Measurements from ENCODE around the gene B4GALT2. TPM values are rescaled to one million over a fixed set of nuclear protein-coding genes. Genes with fewer than 3 reads are reported as not detected.

Gene B4GALT2
- total and polyA plus RNA-seq, 3 experiments from 2014 or later: 1.9 to 41.7 (median 39.7) TPM

DNA sequence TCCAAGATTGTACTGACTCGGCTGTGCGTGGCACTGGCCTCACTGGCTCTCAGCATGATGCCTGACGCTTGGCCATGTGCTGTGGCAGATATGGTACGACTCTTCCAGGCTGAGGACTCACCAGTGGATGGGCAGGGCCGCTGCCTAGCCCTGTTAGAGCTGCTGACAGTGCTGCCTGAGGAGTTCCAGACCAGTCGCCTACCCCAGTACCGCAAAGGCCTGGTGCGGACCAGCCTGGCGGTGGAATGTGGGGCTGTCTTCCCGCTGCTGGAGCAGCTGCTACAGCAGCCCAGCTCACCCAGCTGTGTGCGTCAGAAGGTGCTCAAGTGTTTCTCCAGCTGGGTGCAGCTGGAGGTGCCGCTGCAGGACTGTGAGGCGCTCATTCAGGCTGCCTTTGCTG lies 29.3 kb upstream of the B4GALT2 start:
- ChIA-PET CTCF (interaction anchor here (1.6 kb wide), 1 partner anchor 15 kb away, joined by 8 read pairs; the partner anchor contains the start of gene ARTN), POLR2A (no interaction called here)
- peaks cover 36 to 52% (median 52%) of the 10 kb centered on the region in 3 donors for H3K4me1 Mint-ChIP-seq
- no peaks in the 10 kb centered on the region for H3K27me3 ChIP-seq (ENCODE audit: insufficient read depth, low read length, poor library complexity, severe bottlenecking)
- H3K9me3 ChIP-seq (ENCODE audit: low read length): no peaks in the 10 kb centered on the region
- peak overlapping the region in 2 of 8 donors; percentile 14 to 60 for H3K27ac Mint-ChIP-seq
- no peak for DNase-seq
- peaks cover 26% of the 10 kb centered on the region for H3K4me1 ChIP-seq (ENCODE audit: insufficient read depth, low read length)
- peaks cover 0 to 15% (median 3%) of the 10 kb centered on the region in 3 donors for H3K36me3 Mint-ChIP-seq
- peaks cover 0 to 1% of the 10 kb centered on the region in 2 donors for H3K27me3 Mint-ChIP-seq
- H3K9me3 Mint-ChIP-seq: no peaks in the 10 kb centered on the region
- no peaks in the 10 kb centered on the region for H3K36me3 ChIP-seq (ENCODE audit: insufficient read depth, low read length)
- no peak overlapping the region for H3K27ac ChIP-seq (ENCODE audit: low read depth, low read length)
- H3K4me3 Mint-ChIP-seq: peak overlapping the region in 3 of 7 donors; percentile 20 to 67 (median 33)
- H3K4me3 ChIP-seq (ENCODE audit: low read length): no peak overlapping the region

DNA sequence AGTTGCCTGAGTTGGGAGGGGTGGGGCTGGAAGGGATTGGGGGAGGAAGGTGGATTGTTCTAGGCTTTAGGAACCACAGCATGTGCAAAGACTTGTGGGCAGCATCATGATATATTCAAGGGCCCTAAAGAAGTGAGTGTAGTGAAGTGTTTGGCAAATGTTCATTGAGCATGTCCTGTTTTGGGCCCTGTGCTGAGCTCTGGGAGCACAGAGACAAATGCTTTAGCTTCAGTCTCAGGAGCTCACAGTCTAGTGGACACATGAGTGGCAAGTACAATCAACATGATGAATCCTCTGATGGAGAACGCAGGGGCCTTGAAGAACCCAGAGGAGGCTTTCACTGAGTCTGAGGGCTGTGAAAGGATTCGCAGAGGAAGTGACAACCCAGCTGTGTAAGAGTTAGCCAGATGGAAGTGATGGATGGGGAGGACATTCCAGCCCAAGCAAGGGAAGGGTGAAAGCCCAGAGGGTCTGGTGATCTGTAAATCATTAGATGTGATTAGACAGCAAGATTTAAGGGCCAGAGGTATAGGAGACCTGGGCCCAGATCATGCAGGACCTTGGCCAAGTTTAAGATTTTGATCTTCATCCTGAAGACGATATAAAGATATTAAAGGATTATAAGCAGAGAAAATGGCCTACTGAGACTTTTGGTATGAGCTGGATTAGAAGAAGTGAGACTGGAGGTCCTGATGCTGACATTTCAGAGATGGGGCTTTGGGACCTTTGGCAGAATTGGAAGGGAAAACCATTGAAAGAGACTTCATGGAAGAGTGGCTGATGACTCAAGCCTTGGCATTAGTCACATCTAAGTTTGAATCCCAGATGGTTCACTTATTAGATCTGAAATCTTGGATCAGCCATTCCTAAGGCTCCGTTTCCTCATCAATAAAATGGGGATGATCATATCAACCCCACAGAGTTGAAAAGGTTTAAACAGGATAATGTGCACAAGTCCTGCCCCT lies 27.7 kb upstream of the B4GALT2 start:
- H3K9me3 ChIP-seq (ENCODE audit: low read length): no peaks in the 10 kb centered on the region
- H3K36me3 Mint-ChIP-seq: peaks cover 0 to 15% (median 3%) of the 10 kb centered on the region in 3 donors
- no peak for DNase-seq
- no peaks in the 10 kb centered on the region for H3K27me3 ChIP-seq (ENCODE audit: insufficient read depth, low read length, poor library complexity, severe bottlenecking)
- H3K36me3 ChIP-seq (ENCODE audit: insufficient read depth, low read length): no peaks in the 10 kb centered on the region
- no peaks in the 10 kb centered on the region for H3K9me3 Mint-ChIP-seq
- H3K27ac Mint-ChIP-seq: no peak overlapping the region
- H3K4me3 Mint-ChIP-seq: peak overlapping the region in 2 of 7 donors; percentile 76 to 80
- H3K27me3 Mint-ChIP-seq: peaks cover 0 to 1% of the 10 kb centered on the region in 2 donors
- POLR2A ChIA-PET: no interaction called here
- CTCF ChIA-PET: interaction anchor here (0.8 to 1.6 kb wide), 2 partner anchors 17 to 21 kb away, joined by 3 to 8 read pairs; partner anchors contain the start of gene ARTN
- H3K27ac ChIP-seq (ENCODE audit: low read depth, low read length): no peak overlapping the region
- H3K4me1 ChIP-seq (ENCODE audit: insufficient read depth, low read length): peaks cover 18% of the 10 kb centered on the region
- no peak overlapping the region for H3K4me3 ChIP-seq (ENCODE audit: low read length)
- H3K4me1 Mint-ChIP-seq: peaks cover 23 to 38% (median 35%) of the 10 kb centered on the region in 3 donors

DNA sequence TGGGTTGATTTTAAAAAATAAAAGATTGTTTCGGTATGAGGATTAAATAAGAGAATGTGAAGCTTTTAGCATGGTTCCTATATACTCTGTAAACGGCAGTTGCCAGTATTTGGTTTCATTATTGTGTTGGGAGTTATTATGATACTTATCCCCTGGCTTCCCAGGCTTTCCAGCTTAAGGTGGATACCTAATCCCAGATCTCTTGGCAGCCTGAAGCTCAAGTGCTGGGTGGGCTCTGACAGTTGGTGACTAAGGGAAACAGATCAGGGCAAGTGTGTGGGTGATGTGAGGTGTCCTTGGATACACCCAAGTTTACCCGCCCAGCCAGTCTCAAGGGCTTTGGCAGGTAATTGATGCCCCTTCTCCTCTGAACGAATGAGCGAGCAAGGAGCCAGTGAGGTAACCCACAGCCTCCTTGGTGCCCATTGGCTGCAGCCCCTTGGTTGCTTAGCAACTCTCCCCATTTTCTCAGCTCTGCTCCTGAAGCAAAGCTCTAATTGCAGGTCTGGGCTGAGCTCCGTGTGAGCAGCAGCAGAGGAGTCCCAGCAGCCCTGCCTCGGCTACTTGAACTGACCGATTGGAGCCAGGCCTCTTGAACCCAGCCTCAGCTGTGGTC lies 26.2 kb upstream of the B4GALT2 start:
- H3K4me1 Mint-ChIP-seq: peaks cover 19 to 34% (median 26%) of the 10 kb centered on the region in 3 donors
- peak overlapping the region in 1 of 7 donors; percentile 8 for H3K4me3 Mint-ChIP-seq
- peaks cover 10% of the 10 kb centered on the region for H3K4me1 ChIP-seq (ENCODE audit: insufficient read depth, low read length)
- ChIA-PET POLR2A (no interaction called here), CTCF (interaction anchor here (0.7 kb wide), 1 partner anchor 18 kb away, joined by 3 read pairs; no protein-coding TSS in a partner anchor)
- peaks cover 8% of the 10 kb centered on the region for H3K36me3 ChIP-seq (ENCODE audit: insufficient read depth, low read length)
- DNase-seq: no peak
- no peaks in the 10 kb centered on the region for H3K9me3 Mint-ChIP-seq
- no peaks in the 10 kb centered on the region for H3K27me3 ChIP-seq (ENCODE audit: insufficient read depth, low read length, poor library complexity, severe bottlenecking)
- H3K36me3 Mint-ChIP-seq: peaks cover 0 to 29% (median 8%) of the 10 kb centered on the region in 3 donors
- peaks cover 0 to 1% of the 10 kb centered on the region in 2 donors for H3K27me3 Mint-ChIP-seq
- no peak overlapping the region for H3K27ac Mint-ChIP-seq
- H3K9me3 ChIP-seq (ENCODE audit: low read length): no peaks in the 10 kb centered on the region
- no peak overlapping the region for H3K27ac ChIP-seq (ENCODE audit: low read depth, low read length)
- no peak overlapping the region for H3K4me3 ChIP-seq (ENCODE audit: low read length)

DNA sequence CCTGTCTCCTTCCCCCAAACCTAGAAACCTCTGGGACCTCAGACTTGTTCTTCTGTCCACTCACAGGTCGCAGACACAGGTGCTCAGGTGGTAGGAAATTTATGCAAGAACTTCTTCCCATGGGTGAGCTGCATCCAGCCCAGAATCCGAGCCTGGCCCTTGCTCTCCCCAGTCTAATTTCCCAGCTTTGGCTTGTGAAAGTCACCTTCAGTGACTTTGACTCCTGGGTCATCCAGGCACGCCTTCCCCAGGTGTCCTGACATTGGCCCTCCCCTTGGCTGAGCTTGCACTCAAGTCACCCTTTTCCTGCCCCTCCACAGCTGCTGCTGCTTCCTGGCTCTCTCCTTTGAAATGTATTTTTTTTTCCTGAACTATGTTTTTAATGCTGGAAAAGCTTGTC lies 25.6 kb upstream of the B4GALT2 start:
- no peak overlapping the region for H3K27ac ChIP-seq (ENCODE audit: low read depth, low read length)
- peaks cover 14 to 29% (median 20%) of the 10 kb centered on the region in 3 donors for H3K4me1 Mint-ChIP-seq
- H3K36me3 Mint-ChIP-seq: peaks cover 0 to 34% (median 11%) of the 10 kb centered on the region in 3 donors
- peaks cover 0 to 1% of the 10 kb centered on the region in 2 donors for H3K27me3 Mint-ChIP-seq
- no peaks in the 10 kb centered on the region for H3K9me3 ChIP-seq (ENCODE audit: low read length)
- peak overlapping the region in 1 of 7 donors; percentile 8 for H3K4me3 Mint-ChIP-seq
- no peaks in the 10 kb centered on the region for H3K27me3 ChIP-seq (ENCODE audit: insufficient read depth, low read length, poor library complexity, severe bottlenecking)
- peaks cover 10% of the 10 kb centered on the region for H3K36me3 ChIP-seq (ENCODE audit: insufficient read depth, low read length)
- no peak overlapping the region for H3K4me3 ChIP-seq (ENCODE audit: low read length)
- H3K9me3 Mint-ChIP-seq: no peaks in the 10 kb centered on the region
- CTCF ChIA-PET: interaction anchor here (0.7 to 0.8 kb wide), 3 partner anchors 17 to 18 kb away, joined by 3 read pairs; partner anchors contain the start of gene DPH2
- peaks cover 4% of the 10 kb centered on the region for H3K4me1 ChIP-seq (ENCODE audit: insufficient read depth, low read length)
- no peak overlapping the region for H3K27ac Mint-ChIP-seq
- no peak for DNase-seq
- POLR2A ChIA-PET: no interaction called here

DNA sequence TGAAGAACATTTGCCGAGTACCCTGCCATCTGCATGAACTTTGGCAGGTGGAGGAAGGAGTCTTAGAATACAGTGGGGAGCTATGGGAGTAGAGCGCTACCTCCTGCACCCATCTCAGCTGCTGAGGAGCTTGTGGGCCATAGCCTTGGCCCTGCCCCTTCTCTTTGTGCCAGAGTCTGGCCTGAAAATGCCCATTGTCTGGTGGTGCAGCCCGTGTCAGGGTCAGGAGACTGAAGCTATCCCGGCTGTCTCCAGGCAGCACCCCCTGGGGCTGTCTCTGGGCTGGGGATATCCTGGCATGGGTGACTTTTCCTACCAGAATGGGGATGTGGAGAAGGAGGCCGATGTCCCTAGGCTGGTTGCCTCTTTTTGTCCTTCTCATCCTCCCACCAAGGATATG lies 25.0 kb upstream of the B4GALT2 start:
- Histone ChIP-seq H3K9me3 (ENCODE audit: low read length) (no peaks in the 10 kb centered on the region), H3K27ac (ENCODE audit: low read depth, low read length) (no peak overlapping the region), H3K4me1 (ENCODE audit: insufficient read depth, low read length) (no peaks in the 10 kb centered on the region), H3K36me3 (ENCODE audit: insufficient read depth, low read length) (peaks cover 16% of the 10 kb centered on the region), H3K4me3 (ENCODE audit: low read length) (no peak overlapping the region), H3K27me3 (ENCODE audit: insufficient read depth, low read length, poor library complexity, severe bottlenecking) (no peaks in the 10 kb centered on the region)
- Mint-ChIP-seq H3K4me3 (no peak overlapping the region), H3K36me3 (peaks cover 0 to 41% (median 14%) of the 10 kb centered on the region in 3 donors), H3K4me1 (peaks cover 11 to 24% (median 14%) of the 10 kb centered on the region in 3 donors), H3K9me3 (no peaks in the 10 kb centered on the region), H3K27me3 (peaks cover 0 to 1% of the 10 kb centered on the region in 2 donors), H3K27ac (no peak overlapping the region)
- POLR2A ChIA-PET: no interaction called here
- CTCF ChIA-PET: interaction anchor here (0.7 to 0.8 kb wide), 2 partner anchors 16 to 19 kb away, joined by 3 read pairs; partner anchors contain the start of gene DPH2
- DNase-seq: no peak

DNA sequence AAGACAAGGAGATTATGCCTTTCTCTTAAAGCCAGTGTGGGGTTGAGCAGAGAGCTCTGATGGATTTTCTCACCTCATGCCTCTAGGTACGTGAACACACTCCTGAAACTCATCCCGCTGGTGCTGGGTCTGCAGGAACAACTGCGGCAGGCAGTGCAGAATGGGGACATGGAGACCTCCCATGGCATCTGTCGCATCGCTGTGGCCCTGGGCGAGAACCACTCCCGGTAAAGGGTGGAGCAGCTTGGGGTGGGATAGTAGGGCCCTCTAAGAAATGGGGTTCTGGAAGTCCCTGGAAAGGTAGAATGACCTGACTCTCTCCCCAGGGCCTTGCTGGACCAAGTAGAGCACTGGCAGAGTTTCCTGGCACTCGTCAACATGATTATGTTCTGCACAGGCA lies 22.8 kb upstream of the B4GALT2 start:
- no peaks in the 10 kb centered on the region for H3K9me3 Mint-ChIP-seq
- POLR2A ChIA-PET: no interaction called here

DNA sequence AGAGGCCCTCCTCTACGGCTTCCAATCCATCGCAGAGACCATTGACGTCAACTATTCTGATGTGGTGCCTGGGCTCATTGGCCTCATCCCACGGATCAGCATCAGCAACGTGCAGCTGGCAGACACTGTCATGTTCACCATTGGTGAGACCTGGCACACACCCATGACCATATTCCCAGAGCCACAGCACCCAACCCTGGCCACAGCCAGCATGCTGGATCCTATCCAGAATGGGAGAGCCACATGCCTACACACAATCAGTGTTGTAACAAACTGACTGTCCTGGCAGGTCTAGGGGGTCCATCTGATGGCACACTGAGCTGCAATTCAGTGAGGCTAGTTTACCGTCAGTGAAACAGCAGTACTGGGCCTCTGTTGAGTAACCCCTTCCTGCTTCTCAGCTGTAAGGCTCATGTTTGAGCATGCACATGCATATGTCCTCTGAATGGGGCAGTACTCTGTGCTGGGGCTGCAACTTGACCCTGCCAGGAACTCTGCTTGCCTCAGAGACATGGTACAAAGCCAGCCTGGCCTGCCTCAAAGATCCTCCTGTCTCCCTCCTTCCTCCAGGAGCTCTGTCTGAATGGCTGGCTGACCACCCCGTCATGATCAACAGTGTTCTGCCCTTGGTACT lies 21.5 kb upstream of the B4GALT2 start:
- Mint-ChIP-seq H3K4me1 (peaks cover 0 to 4% (median 0%) of the 10 kb centered on the region in 3 donors), H3K27ac (no peak overlapping the region), H3K27me3 (peaks cover 0 to 1% of the 10 kb centered on the region in 2 donors), H3K4me3 (no peak overlapping the region), H3K36me3 (peaks cover 0 to 52% (median 15%) of the 10 kb centered on the region in 3 donors), H3K9me3 (no peaks in the 10 kb centered on the region)
- Histone ChIP-seq H3K9me3 (ENCODE audit: low read length) (no peaks in the 10 kb centered on the region), H3K27ac (ENCODE audit: low read depth, low read length) (no peak overlapping the region), H3K4me1 (ENCODE audit: insufficient read depth, low read length) (no peaks in the 10 kb centered on the region), H3K27me3 (ENCODE audit: insufficient read depth, low read length, poor library complexity, severe bottlenecking) (no peaks in the 10 kb centered on the region), H3K36me3 (ENCODE audit: insufficient read depth, low read length) (peaks cover 19% of the 10 kb centered on the region), H3K4me3 (ENCODE audit: low read length) (no peak overlapping the region)
- ChIA-PET POLR2A (no interaction called here), CTCF (interaction anchor here (0.8 to 1.4 kb wide), 2 partner anchors 10 to 13 kb away, joined by 3 read pairs; no protein-coding TSS in a partner anchor)
- no peak for DNase-seq

More for the DNA sequence above, 22.8 kb upstream of the B4GALT2 start:
- H3K9me3 ChIP-seq (ENCODE audit: low read length): no peaks in the 10 kb centered on the region
- no peak overlapping the region for H3K4me3 ChIP-seq (ENCODE audit: low read length)
- no peaks in the 10 kb centered on the region for H3K4me1 ChIP-seq (ENCODE audit: insufficient read depth, low read length)
- H3K4me3 Mint-ChIP-seq: no peak overlapping the region
- DNase-seq: no peak
- CTCF ChIA-PET: interaction anchor here (1.7 kb wide), 1 partner anchor 22 kb away, joined by 6 read pairs; no protein-coding TSS in a partner anchor
- H3K27ac ChIP-seq (ENCODE audit: low read depth, low read length): no peak overlapping the region
- peaks cover 2 to 12% (median 3%) of the 10 kb centered on the region in 3 donors for H3K4me1 Mint-ChIP-seq
- no peaks in the 10 kb centered on the region for H3K27me3 ChIP-seq (ENCODE audit: insufficient read depth, low read length, poor library complexity, severe bottlenecking)
- H3K27ac Mint-ChIP-seq: peak overlapping the region in 1 of 8 donors; percentile 33
- peaks cover 18% of the 10 kb centered on the region for H3K36me3 ChIP-seq (ENCODE audit: insufficient read depth, low read length)
- H3K36me3 Mint-ChIP-seq: peaks cover 0 to 42% (median 10%) of the 10 kb centered on the region in 3 donors
- H3K27me3 Mint-ChIP-seq: peaks cover 0 to 1% of the 10 kb centered on the region in 2 donors
